Measurements from ENCODE around the gene FARP2.
"Not testable (repeated sequence)": the region's sequence is repeated elsewhere in the genome, so short reads cannot be mapped to it uniquely, and the experiment has no call there.

The FARP2 gene

GRCh38 chr2:241386519-241386918 lies 30.4 kb downstream of the FARP2 start:
- in situ Hi-C loops (cut with MboI; ENCODE audit: low sequenced_read_pairs, unreplicated experiment): no loop called here
- DNase-seq (ENCODE audit: low spot score): no peak
- no peak for TF ChIP-seq CTCF (IDR thresholded peaks at IDR 0.05; ENCODE audit: borderline replicate concordance, control extremely low read depth, extremely low read depth, insufficient read depth, missing control alignments)

- in situ Hi-C loops (cut with MboI; ENCODE audit: low sequenced_read_pairs, unreplicated experiment): no loop called here
- DNase-seq (ENCODE audit: low spot score): no peak
- no peak for TF ChIP-seq CTCF (IDR thresholded peaks at IDR 0.05; ENCODE audit: borderline replicate concordance, control extremely low read depth, extremely low read depth, insufficient read depth, missing control alignments)
Measured at GRCh38 chr2:241389697-241390096, 33.6 kb downstream of the FARP2 start.

GRCh38 chr2:241390301-241391206 lies 34.5 kb downstream of the FARP2 start:
- no peak for TF ChIP-seq CTCF (IDR thresholded peaks at IDR 0.05; ENCODE audit: borderline replicate concordance, control extremely low read depth, extremely low read depth, insufficient read depth, missing control alignments)
- DNase-seq (ENCODE audit: low spot score): peak; percentile 66
- in situ Hi-C loops (cut with MboI; ENCODE audit: low sequenced_read_pairs, unreplicated experiment): no loop called here

GRCh38 chr2:241391892-241392665 lies 36.0 kb downstream of the FARP2 start:
- in situ Hi-C loops (cut with MboI; ENCODE audit: low sequenced_read_pairs, unreplicated experiment): no loop called here
- DNase-seq (ENCODE audit: low spot score): peak; percentile 45
- peak; percentile 36 for TF ChIP-seq CTCF (IDR thresholded peaks at IDR 0.05; ENCODE audit: borderline replicate concordance, control extremely low read depth, extremely low read depth, insufficient read depth, missing control alignments)

- DNase-seq (ENCODE audit: low spot score); in situ Hi-C loops (cut with MboI; ENCODE audit: low sequenced_read_pairs, unreplicated experiment): not testable (repeated sequence)
Measured at GRCh38 chr2:241392753-241393152, 36.7 kb downstream of the FARP2 start.

- TF ChIP-seq CTCF (IDR thresholded peaks at IDR 0.05; ENCODE audit: borderline replicate concordance, control extremely low read depth, extremely low read depth, insufficient read depth, missing control alignments): no peak
- in situ Hi-C loops (cut with MboI; ENCODE audit: low sequenced_read_pairs, unreplicated experiment): no loop called here
- no peak for DNase-seq (ENCODE audit: low spot score)
Measured at GRCh38 chr2:241393524-241394196, 37.6 kb downstream of the FARP2 start.

- DNase-seq (ENCODE audit: low spot score); in situ Hi-C loops (cut with MboI; ENCODE audit: low sequenced_read_pairs, unreplicated experiment): not testable (repeated sequence)
Measured at GRCh38 chr2:241396809-241397208, 40.7 kb downstream of the FARP2 start.
